Muscle of arm (tissue), 12 donors: ENCODE measurements around the gene CD244. TPM values are rescaled to one million over a fixed set of nuclear protein-coding genes. Genes with fewer than 3 reads are reported as not detected.
"Not testable (repeated sequence)": the region's sequence is repeated elsewhere in the genome, so short reads cannot be mapped to it uniquely, and the experiment has no call there.

Experiments used
- DNase-seq: peaks from one replicate; pipeline ENCODE4 v3.0.0-alpha.2; 2013
- polyA plus RNA-seq, 12 donors: library from polyadenylated mRNA; unstranded; fragments of 120-200 nt; gene quantifications; one replicate each; pipeline ENCODE4 v1.2.1, GENCODE V29; 2013; ENCODE audit not compliant: insufficient read length in 12 of 12

The CD244 gene
- polyA plus RNA-seq, 12 donors = 0.09 to 5.6 (median 0.36) TPM; not detected in 3

- DNase-seq = no peak
These were observed 49.5 kb downstream of the CD244 start for GRCh38 chr1:160813215-160813614.

GRCh38 chr1:160811147-160811546 is 51.5 kb downstream of the CD244 start:
- no peak for DNase-seq

GRCh38 chr1:160810486-160810885 is 52.2 kb downstream of the CD244 start:
- DNase-seq = no peak

- DNase-seq = no peak
These were observed 54.4 kb downstream of the CD244 start for GRCh38 chr1:160808289-160808688.

GRCh38 chr1:160807738-160808137 is 54.9 kb downstream of the CD244 start:
- no peak for DNase-seq

- no peak for DNase-seq
These were observed 55.4 kb downstream of the CD244 start for GRCh38 chr1:160807247-160807646.

- no peak for DNase-seq
These were observed 55.9 kb downstream of the CD244 start for GRCh38 chr1:160806784-160807183.

GRCh38 chr1:160806109-160806665 is 56.5 kb downstream of the CD244 start:
- DNase-seq = no peak

- DNase-seq = no peak
These were observed 60.7 kb downstream of the CD244 start for GRCh38 chr1:160801836-160802580.

- DNase-seq = no peak
These were observed 61.9 kb downstream of the CD244 start for GRCh38 chr1:160800645-160801408.

GRCh38 chr1:160800142-160800541 is 62.5 kb downstream of the CD244 start:
- DNase-seq = no peak

- no peak for DNase-seq
These were observed 63.0 kb downstream of the CD244 start for GRCh38 chr1:160799641-160800040.

- DNase-seq = no peak
These were observed 64.2 kb downstream of the CD244 start for GRCh38 chr1:160798439-160798838.

- DNase-seq = no peak
These were observed 64.8 kb downstream of the CD244 start for GRCh38 chr1:160797861-160798273.

GRCh38 chr1:160797271-160797709 is 65.4 kb downstream of the CD244 start:
- DNase-seq = no peak

- DNase-seq = no peak
These were observed 66.7 kb downstream of the CD244 start, which contains the start of gene LY9 for GRCh38 chr1:160795951-160796383. LY9 (plus strand) TSS chr1:160796174; CDS start chr1:160796188, 14 bp downstream.

- no peak for DNase-seq
These were observed 68.3 kb downstream of the CD244 start for GRCh38 chr1:160794376-160794775.

GRCh38 chr1:160789702-160790611 is 72.7 kb downstream of the CD244 start:
- no peak for DNase-seq

GRCh38 chr1:160789051-160789701 is 73.5 kb downstream of the CD244 start:
- no peak for DNase-seq

- DNase-seq = not testable (repeated sequence)
These were observed 79.5 kb downstream of the CD244 start for GRCh38 chr1:160782988-160783765.
